AG09309 (cell line): ENCODE results near the gene HSDL1.
"Not testable (repeated sequence)": the region's sequence is repeated elsewhere in the genome, so short reads cannot be mapped to it uniquely, and the experiment has no call there.

ENCODE experiments used
- DNase-seq: peaks from one replicate; pipeline ENCODE4 v3.0.0-alpha.2; 2010; ENCODE audit warnings: low read depth
- H3K4me3 ChIP-seq: 2 replicates; pipeline ENCODE4 v1.5.1; 2011; ENCODE audit warnings: mild to moderate bottlenecking, low read depth, low read length, moderate library complexity; ENCODE audit not compliant: control insufficient read depth
- CTCF ChIP-seq: IDR thresholded peaks from 2 replicates; pipeline ENCODE4 v1.5.1; 2011; ENCODE audit warnings: mild to moderate bottlenecking, low read depth, low read length, inconsistent platforms; ENCODE audit not compliant: insufficient read depth, control insufficient read depth; ENCODE audit errors: missing control alignments

The HSDL1 gene

GRCh38 chr16:84131117-84131516, 13.9 kb downstream of the HSDL1 start:
- TF ChIP-seq CTCF: no peak
- DNase-seq: no peak
- no peak overlapping the region for H3K4me3 ChIP-seq

GRCh38 chr16:84124257-84125073, 20.5 kb downstream of the HSDL1 start:
- no peak for TF ChIP-seq CTCF
- no peak for DNase-seq
- H3K4me3 ChIP-seq: no peak overlapping the region

GRCh38 chr16:84121007-84121406, 24.0 kb downstream of the HSDL1 start:
- DNase-seq: no peak
- no peak overlapping the region for H3K4me3 ChIP-seq
- TF ChIP-seq CTCF: no peak

- H3K4me3 ChIP-seq: no peak overlapping the region
- TF ChIP-seq CTCF: no peak
- DNase-seq: no peak
These were observed 25.0 kb downstream of the HSDL1 start for GRCh38 chr16:84120023-84120422.

- no peak for TF ChIP-seq CTCF
- no peak for DNase-seq
- H3K4me3 ChIP-seq: no peak overlapping the region
These were observed 25.6 kb downstream of the HSDL1 start for GRCh38 chr16:84119368-84119767.

- H3K4me3 ChIP-seq, DNase-seq: not testable (repeated sequence)
These were observed 26.7 kb downstream of the HSDL1 start for GRCh38 chr16:84118315-84118714.

- TF ChIP-seq CTCF: no peak
- DNase-seq: no peak
- H3K4me3 ChIP-seq: peak overlapping the region; percentile 83
These were observed 27.5 kb downstream of the HSDL1 start for GRCh38 chr16:84117494-84117843.
